CD4-positive, alpha-beta T cell treated with Interferon alpha-2 for 1 hour (primary cell): Measurements from ENCODE around the gene ETV5.

ENCODE experiments used
- DNase-seq, 2 donors: peaks; one replicate each; pipeline ENCODE4 v3.0.0-alpha.2; 2020 to 2022

Gene ETV5

DNA sequence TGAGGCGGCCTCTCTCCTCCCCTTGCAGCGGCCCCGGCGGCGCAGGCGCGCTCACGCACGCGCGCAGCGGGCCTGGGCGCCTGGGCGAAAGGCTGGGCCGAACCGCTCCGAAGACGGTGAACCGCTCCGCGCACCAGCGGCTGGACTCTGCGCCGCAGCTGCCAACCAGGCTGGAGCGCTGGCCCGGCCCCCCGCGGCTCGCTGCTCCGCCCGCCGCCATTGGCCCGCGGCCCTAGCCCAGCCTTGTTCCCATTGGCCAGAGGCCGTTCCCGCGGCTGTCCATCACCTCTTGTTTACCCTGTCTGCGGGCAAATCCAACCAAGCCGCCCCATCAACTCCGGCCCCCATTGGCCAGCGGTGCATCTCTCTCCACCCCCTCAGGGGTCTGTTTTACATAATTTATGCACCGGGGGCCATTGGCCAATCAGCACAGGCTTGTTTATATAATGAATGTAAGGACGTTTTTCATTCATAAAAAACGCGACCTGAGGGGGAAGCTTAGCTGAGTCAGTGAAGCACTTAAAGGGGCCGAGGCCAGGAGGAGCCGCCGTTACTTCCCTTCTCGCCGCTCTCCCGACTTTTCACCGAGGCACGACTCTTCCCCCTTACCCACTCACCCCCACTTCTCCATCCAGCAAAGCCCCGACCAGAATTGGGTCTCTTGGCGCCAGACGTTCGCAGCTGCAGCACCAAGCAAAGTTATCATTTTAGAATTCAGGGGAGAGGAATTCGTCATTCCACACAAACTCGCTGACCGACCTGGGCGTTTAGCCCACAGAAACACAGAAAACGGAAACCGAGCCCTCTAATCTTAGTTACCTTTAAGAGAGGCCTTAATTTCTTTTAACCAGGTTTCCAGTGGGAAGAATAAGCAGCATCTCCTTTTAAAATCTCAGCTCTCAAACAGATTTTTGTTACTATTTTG lies at the start of gene ETV5:
TSS of gene ETV5 (minus strand) at position 149 of the 925 bp plus-strand sequence. CDS start 3,221 bp downstream, outside the sequence.
- DNase-seq: peak; percentile 92 to 95

DNA sequence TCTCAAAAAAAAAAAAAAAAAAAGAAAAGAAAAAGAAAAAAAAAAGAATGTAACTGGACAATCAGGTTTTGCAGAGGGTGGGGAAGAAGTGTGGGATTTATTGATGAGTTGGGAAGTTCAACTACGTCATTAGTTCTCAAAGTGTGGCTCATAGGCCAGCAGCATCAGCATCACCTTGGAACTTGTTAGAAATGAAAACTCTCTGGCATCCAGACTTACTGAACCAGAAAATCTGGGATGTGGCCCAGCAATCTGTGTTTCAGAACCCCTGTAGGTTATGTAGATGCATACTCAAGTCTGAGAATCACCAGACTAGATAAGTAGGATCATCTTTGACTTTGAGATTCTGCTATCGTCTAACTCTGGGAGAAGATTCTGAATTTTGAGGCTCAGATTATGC lies 45.8 kb upstream of the ETV5 start:
- DNase-seq: no peak

GRCh38 chr3:186152889-186153292 lies 44.0 kb upstream of the ETV5 start:
- DNase-seq: peak; percentile 19 to 60

- DNase-seq: no peak
Measured at GRCh38 chr3:186152361-186152798, 43.5 kb upstream of the ETV5 start.

- peak in 1 of 2 donors; percentile 14 for DNase-seq
Measured at GRCh38 chr3:186151077-186151971, 42.4 kb upstream of the ETV5 start.

GRCh38 chr3:186150041-186150830 lies 41.3 kb upstream of the ETV5 start:
- DNase-seq: no peak

DNA sequence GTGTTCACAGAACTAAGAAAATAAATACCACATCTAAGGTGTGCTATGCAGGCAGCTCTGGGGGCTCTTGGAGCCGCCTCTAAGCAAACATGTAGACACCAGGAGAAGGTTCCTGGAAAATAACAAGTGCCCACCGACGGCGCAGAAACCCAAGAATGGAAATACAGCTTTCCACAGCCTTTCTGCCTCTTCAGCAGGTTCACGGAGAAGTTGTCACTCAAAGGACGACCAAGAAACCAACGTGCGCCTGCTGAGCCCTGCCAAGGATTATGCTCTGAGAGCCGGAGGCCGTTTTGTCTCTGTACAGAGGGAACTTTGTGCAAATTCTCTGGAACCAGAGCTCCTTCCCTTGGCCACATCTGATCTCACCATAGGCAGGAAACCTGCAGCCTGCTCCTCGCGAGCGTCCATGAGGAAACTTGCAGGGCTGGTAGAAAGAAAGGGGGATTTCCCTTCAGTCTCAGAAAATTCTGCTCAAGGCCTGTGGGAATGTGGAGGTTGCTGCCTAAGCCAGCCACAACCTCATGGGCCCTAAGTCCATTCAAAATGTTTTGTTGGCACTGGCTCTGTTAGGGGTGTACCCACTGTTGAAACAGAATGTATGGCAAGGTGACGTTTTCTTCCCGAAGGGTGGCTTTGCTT lies 40.6 kb upstream of the ETV5 start:
- DNase-seq: no peak

DNA sequence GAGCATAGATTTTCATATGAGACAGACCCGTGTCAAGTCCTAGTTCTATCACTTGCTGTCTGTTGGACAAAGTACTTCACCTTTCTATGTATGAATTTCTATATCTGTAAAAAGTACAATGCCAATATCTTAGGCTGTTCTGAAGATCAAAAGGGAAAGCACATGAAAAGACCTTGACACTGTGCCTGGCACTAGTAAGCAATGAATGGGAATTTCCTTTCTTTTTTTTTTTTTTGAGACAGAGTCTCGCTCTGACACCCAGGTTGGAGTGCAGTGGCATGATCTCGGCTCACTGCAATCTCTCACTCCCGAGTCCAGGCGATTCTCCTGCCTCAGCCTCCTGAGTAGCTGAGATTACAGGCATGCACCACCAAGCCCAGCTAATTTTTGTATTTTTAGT lies 35.4 kb upstream of the ETV5 start:
- no peak for DNase-seq

DNA sequence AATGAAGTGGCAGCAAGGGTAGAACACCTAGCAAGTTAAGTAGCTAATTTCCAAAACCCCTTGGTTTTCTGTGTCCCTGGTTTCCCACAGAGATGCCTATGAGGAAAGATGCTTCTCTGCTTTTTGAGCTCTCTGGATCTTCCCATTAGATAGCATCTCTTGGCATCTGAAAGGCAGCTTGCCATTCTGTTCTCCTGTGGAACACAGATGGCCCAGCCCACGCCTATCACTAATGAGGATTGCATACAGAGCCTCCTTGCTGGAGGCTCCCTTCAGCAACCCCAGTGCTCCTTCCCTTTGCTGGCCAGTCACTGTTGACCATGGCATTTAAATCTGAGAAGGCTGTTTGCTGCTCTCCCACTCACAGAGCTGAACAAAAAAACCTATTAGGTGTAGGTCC lies 34.4 kb upstream of the ETV5 start:
- DNase-seq: no peak

- DNase-seq: no peak
Measured at GRCh38 chr3:186142393-186142932, 33.6 kb upstream of the ETV5 start.

DNA sequence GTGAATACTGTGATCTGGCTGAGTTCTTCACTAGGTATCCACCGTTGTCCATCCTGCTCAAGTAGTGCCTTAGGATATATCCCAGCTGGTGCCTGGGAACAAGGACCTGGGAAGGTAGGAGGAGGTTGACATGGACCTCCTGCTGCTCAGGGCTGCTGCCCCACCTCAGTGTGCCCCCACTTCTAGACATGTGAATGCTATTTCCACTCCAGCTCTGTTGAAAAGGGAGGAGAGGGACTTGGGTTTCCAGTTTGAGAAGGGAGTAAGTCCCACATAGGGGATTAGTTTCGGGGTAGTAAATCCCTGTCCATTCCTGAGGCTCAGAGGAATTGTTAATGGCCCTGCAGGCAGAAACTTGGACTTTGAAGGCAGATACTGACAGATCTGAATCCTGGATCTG lies 32.9 kb upstream of the ETV5 start:
- DNase-seq: no peak

- DNase-seq: no peak
Measured at GRCh38 chr3:186138272-186138981, 29.5 kb upstream of the ETV5 start.

GRCh38 chr3:186137051-186137685 lies 28.3 kb upstream of the ETV5 start:
- no peak for DNase-seq

GRCh38 chr3:186133980-186134379 lies 25.1 kb upstream of the ETV5 start:
- no peak for DNase-seq

GRCh38 chr3:186132487-186132886 lies 23.6 kb upstream of the ETV5 start:
- no peak for DNase-seq

DNA sequence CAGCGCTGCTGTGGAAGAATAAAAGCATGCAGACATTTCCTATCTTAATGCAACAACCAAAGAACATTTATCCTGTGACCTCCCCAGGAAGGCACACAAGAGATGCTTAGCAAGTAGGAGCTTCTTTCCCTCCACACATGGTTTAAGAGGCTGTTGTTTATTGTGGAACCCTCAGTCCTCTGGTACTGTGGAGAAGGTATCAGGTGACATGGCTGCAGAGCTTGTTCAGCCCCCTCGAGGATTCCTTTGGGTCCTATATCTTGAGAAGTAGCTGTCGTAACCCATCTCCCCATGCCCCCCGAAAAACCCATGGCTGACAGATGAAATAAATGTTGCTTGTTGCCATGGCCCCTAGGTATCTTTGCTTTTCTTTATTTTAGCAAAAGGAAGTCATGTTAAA lies 20.3 kb upstream of the ETV5 start:
- no peak for DNase-seq

GRCh38 chr3:186128158-186128557 lies 19.3 kb upstream of the ETV5 start:
- no peak for DNase-seq

GRCh38 chr3:186127463-186127862 lies 18.6 kb upstream of the ETV5 start:
- no peak for DNase-seq

- DNase-seq: no peak
Measured at GRCh38 chr3:186125118-186125517, 16.2 kb upstream of the ETV5 start.

GRCh38 chr3:186124592-186124991 lies 15.7 kb upstream of the ETV5 start:
- DNase-seq: no peak

DNA sequence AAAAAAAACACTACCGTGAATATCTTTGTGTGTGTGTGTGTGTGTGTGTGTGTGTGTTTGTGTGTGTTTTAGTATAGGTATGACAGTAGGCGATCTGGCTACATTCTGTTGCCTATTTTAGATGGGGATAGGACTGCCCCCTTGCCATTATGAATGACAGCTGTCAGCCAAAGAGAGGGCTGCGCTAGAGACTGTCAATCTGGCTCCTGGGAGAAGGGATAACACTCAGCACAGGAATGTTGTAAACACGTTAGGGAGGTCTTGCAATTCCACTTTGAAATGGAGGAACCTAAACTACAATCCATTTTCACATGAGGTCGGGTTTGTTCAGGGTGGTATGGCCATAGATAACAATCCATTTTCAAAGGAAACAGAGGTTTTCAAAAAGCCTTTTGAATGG lies 14.1 kb upstream of the ETV5 start:
- DNase-seq: no peak
